ENCODE data around the gene UTS2R. TPM values are rescaled to one million over a fixed set of nuclear protein-coding genes. Genes with fewer than 3 reads are reported as not detected.

Gene UTS2R
- polyA plus RNA-seq, 1 of the 3 experiments (the other 2 are of a cell fraction), result not detected

DNA sequence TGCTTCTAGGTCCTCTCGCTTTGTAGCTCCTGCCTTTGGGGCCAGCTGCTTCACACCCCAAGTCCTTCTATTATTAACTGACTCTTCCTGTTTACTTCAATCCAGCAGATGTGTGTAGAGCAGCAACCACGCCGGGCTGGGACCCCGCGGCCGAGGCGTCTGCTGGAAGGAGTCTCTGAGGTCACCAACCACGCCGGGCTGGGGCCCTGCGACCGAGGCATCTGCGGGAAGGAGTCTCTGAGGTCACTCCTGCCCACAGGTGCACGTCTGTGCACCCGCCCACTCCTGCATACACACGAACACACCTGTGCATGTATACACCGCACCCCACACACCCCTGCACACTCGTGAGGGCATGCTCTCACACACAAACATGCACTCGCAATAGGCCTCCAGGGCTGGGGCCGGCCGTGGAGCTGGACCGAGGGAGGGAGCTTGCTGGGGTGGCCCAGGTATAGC, 20.3 kb upstream of the UTS2R start:
- Histone ChIP-seq H3K27me3 (ENCODE audit: insufficient read depth) (no peaks in the 10 kb centered on the region; the same call in 1 of the 2 replicates), H3K9me2 (no peaks in the 10 kb centered on the region), H3F3A (replicated peaks; ENCODE audit: insufficient read depth) (no peaks in the 10 kb centered on the region), H3K9me3 (no peaks in the 10 kb centered on the region), H3K36me3 (replicated peaks in 1 of 2; ENCODE audit: control insufficient read depth in 1 of 2, insufficient read depth in 2 of 2, low read length in 1 of 2) (no peaks in the 10 kb centered on the region), H3K79me2 (ENCODE audit: insufficient read depth) (no peaks in the 10 kb centered on the region), H4K20me1 (ENCODE audit: insufficient read depth) (no peaks in the 10 kb centered on the region), H2AFZ (ENCODE audit: low read depth) (no peak overlapping the region), H3K4me1 (ENCODE audit: control insufficient read depth in 1 of 2, insufficient read depth in 2 of 2, low read depth in 1 of 2, low read length in 1 of 2) (peaks cover 0 to 10% of the 10 kb centered on the region in 2 experiments; a peak in 1 of 4 replicates), H3K4me2 (no peak overlapping the region), H3K9ac (no peak overlapping the region), H3K27ac (ENCODE audit: low read depth in 2 of 2, low read length in 1 of 2) (no peak overlapping the region), H3K4me3 (ENCODE audit: low read depth in 2 of 2, low read length in 1 of 2) (no peak overlapping the region)
- TF ChIP-seq CHD2 (IDR thresholded peaks at IDR 0.05; ENCODE audit: low read length, partially characterized antibody), result no peak
- TF ChIP-seq, protein P1, sequence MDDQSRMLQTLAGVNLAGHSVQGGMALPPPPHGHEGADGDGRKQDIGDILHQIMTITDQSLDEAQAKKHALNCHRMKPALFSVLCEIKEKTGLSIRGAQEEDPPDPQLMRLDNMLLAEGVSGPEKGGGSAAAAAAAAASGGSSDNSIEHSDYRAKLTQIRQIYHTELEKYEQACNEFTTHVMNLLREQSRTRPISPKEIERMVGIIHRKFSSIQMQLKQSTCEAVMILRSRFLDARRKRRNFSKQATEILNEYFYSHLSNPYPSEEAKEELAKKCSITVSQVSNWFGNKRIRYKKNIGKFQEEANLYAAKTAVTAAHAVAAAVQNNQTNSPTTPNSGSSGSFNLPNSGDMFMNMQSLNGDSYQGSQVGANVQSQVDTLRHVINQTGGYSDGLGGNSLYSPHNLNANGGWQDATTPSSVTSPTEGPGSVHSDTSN (IDR thresholded peaks at IDR 0.05), result no peak
- no peak for TF ChIP-seq RFX5 (IDR thresholded peaks at IDR 0.05; ENCODE audit: low read length)
- TF ChIP-seq TAF1 (IDR thresholded peaks at IDR 0.05; ENCODE audit: borderline replicate concordance, low read depth, low read length), result no peak
- no peak for TF ChIP-seq FOXM1 (IDR thresholded peaks at IDR 0.05; ENCODE audit: low read depth)
- no peak for TF ChIP-seq USF1 (IDR thresholded peaks at IDR 0.05; ENCODE audit: borderline replicate concordance, low read depth)
- no peak for TF ChIP-seq FOSL2 (IDR thresholded peaks at IDR 0.05; ENCODE audit: borderline replicate concordance, low read depth)
- TF ChIP-seq REST (IDR thresholded peaks at IDR 0.05; ENCODE audit: low read depth, low read length), result no peak
- TF ChIP-seq ZBTB33 (IDR thresholded peaks at IDR 0.05; ENCODE audit: borderline replicate concordance, low read depth), result no peak
- TF ChIP-seq, protein P2, sequence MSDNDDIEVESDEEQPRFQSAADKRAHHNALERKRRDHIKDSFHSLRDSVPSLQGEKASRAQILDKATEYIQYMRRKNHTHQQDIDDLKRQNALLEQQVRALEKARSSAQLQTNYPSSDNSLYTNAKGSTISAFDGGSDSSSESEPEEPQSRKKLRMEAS (IDR thresholded peaks at IDR 0.05; ENCODE audit: low read depth), result no peak
- no peak for TF ChIP-seq RAD21 (IDR thresholded peaks at IDR 0.05; ENCODE audit: low read length)
- ChIA-PET POLR2A (no interaction called here), CTCF (interaction anchor here (0.6 to 5.8 kb wide), 31 partner anchors 9 to 230 kb away, joined by 3 to 124 read pairs (median 4); partner anchors contain the start of genes HEXD, OGFOD3, SECTM1 and UTS2R)
- DNase-seq, result no peak
- 66% methylated on average over 21 of the region's 21 CpGs for WGBS (ENCODE audit: low lambda C conversion rate)
